ENCODE results near the gene WDR82. TPM values are rescaled to one million over a fixed set of nuclear protein-coding genes. Genes with fewer than 3 reads are reported as not detected.
A peak's percentile ranks its signal among the peaks of the same experiment; 100 is the strongest.

The WDR82 gene
- total RNA-seq, 4 donors from 2014 or later, result 29.7 to 44.0 (median 38.3) TPM

GRCh38 chr3:52248165-52248541, 30.3 kb downstream of the WDR82 start:
- no peak for TF ChIP-seq CTCF (IDR thresholded peaks at IDR 0.05)
- no peak for TF ChIP-seq POLR2A (IDR thresholded peaks at IDR 0.05)
- H3K27me3 ChIP-seq, result no peaks in the 10 kb centered on the region
- H3K9me3 ChIP-seq, result no peaks in the 10 kb centered on the region
- H3K4me1 ChIP-seq, result peaks cover 3 to 24% (median 13%) of the 10 kb centered on the region in 4 donors
- H3K36me3 ChIP-seq, result peaks cover 0 to 29% (median 0%) of the 10 kb centered on the region in 3 donors
- H3K4me3 ChIP-seq, result no peak overlapping the region
- no peak for DNase-seq
- H3K27ac ChIP-seq, result no peak overlapping the region

- no peaks in the 10 kb centered on the region for H3K9me3 ChIP-seq
- peaks cover 3 to 19% (median 10%) of the 10 kb centered on the region in 4 donors for H3K4me1 ChIP-seq
- TF ChIP-seq POLR2A (IDR thresholded peaks at IDR 0.05), result no peak
- TF ChIP-seq CTCF (IDR thresholded peaks at IDR 0.05), result no peak
- no peak for DNase-seq
- no peaks in the 10 kb centered on the region for H3K27me3 ChIP-seq
- peaks cover 0 to 24% (median 0%) of the 10 kb centered on the region in 3 donors for H3K36me3 ChIP-seq
- peak overlapping the region in 2 of 4 donors; percentile 90 for H3K27ac ChIP-seq
- H3K4me3 ChIP-seq, result no peak overlapping the region
Observed at GRCh38 chr3:52247409-52248164, 30.9 kb downstream of the WDR82 start.

GRCh38 chr3:52246728-52247408, 31.6 kb downstream of the WDR82 start:
- Histone ChIP-seq H3K4me1 (peaks cover 3 to 19% (median 10%) of the 10 kb centered on the region in 4 donors), H3K27ac (peak overlapping the region; percentile 82 to 90 (median 88)), H3K4me3 (peak overlapping the region in 3 of 4 donors; percentile 4 to 77 (median 72)), H3K36me3 (peaks cover 0 to 18% (median 0%) of the 10 kb centered on the region in 3 donors), H3K9me3 (no peaks in the 10 kb centered on the region), H3K27me3 (no peaks in the 10 kb centered on the region)
- TF ChIP-seq CTCF (IDR thresholded peaks at IDR 0.05), result no peak
- TF ChIP-seq POLR2A (IDR thresholded peaks at IDR 0.05), result no peak
- DNase-seq, result no peak

- TF ChIP-seq CTCF (IDR thresholded peaks at IDR 0.05) (no peak), POLR2A (IDR thresholded peaks at IDR 0.05) (no peak)
Observed at GRCh38 chr3:52246264-52246620, 32.2 kb downstream of the WDR82 start.

GRCh38 chr3:52245322-52246263, 32.9 kb downstream of the WDR82 start, which contains the start of gene PPM1M:
Gene PPM1M (plus strand): TSS chr3:52245759. CDS start chr3:52245825, 66 bp downstream.
- TF ChIP-seq CTCF (IDR thresholded peaks at IDR 0.05), result no peak
- peak; percentile 14 to 17 for TF ChIP-seq POLR2A (IDR thresholded peaks at IDR 0.05)
- H3K4me1 ChIP-seq, result peaks cover 3 to 19% (median 11%) of the 10 kb centered on the region in 4 donors
- peak; percentile 53 to 76 (median 72) for DNase-seq
- H3K36me3 ChIP-seq, result peaks cover 0 to 5% (median 0%) of the 10 kb centered on the region in 3 donors
- peak within 1 kb of the TSS; percentile 47 to 77 (median 62) for H3K4me3 ChIP-seq
- H3K27ac ChIP-seq, result peak within 1 kb of the TSS; percentile 82 to 90 (median 88)
- no peaks in the 10 kb centered on the region for H3K9me3 ChIP-seq
- no peaks in the 10 kb centered on the region for H3K27me3 ChIP-seq

More at GRCh38 chr3:52246264-52246620, 32.2 kb downstream of the WDR82 start:
- Histone ChIP-seq H3K9me3 (no peaks in the 10 kb centered on the region), H3K27me3 (no peaks in the 10 kb centered on the region), H3K36me3 (peaks cover 0 to 12% (median 0%) of the 10 kb centered on the region in 3 donors), H3K4me1 (peaks cover 3 to 19% (median 10%) of the 10 kb centered on the region in 4 donors), H3K4me3 (peak overlapping the region; percentile 47 to 77 (median 62)), H3K27ac (peak overlapping the region; percentile 82 to 90 (median 88))
- DNase-seq, result no peak

Data from Peyer's patch (tissue), 4 donors.